OCI-LY3 (cell line): ENCODE measurements around the gene ZBTB5.

ENCODE experiments used
- H2AFZ ChIP-seq: fragments of 200-600, 300-600 bp; shearing (Covaris generic); 2 replicates; pipeline ENCODE4 v1.6.0; 2014; ENCODE audit warnings: antibody characterized with exemption, low read depth, low read length
- H3K27ac ChIP-seq: fragments of 200-600, 300-600 bp; sonication (generic); 2 replicates; pipeline ENCODE4 v1.5.1; 2014; ENCODE audit warnings: mild to moderate bottlenecking, low read length, moderate library complexity, mixed read lengths
- H3K27me3 ChIP-seq: fragments of 200-600, 300-600 bp; sonication (generic); 2 replicates; pipeline ENCODE4 v1.6.1; 2014; ENCODE audit warnings: low read depth, low read length, mixed read lengths
- H3K36me3 ChIP-seq: fragments of 200-600, 300-600 bp; sonication (generic); replicated peaks from 2 replicates; pipeline ENCODE3; 2014; ENCODE audit warnings: low read depth, low read length, mixed read lengths
- H3K4me1 ChIP-seq: fragments of 300-600, 200-600 bp; sonication (generic); 2 replicates; pipeline ENCODE4 v1.6.1; 2014; ENCODE audit warnings: low read length, mixed read lengths
- H3K4me2 ChIP-seq: fragments of 200-600, 300-600 bp; sonication (generic); 2 replicates; pipeline ENCODE4 v1.6.1; 2014; ENCODE audit warnings: low read length, mixed read lengths
- H3K4me3 ChIP-seq: fragments of 300-600, 200-600 bp; sonication (generic); 2 replicates; pipeline ENCODE4 v1.5.1; 2014; ENCODE audit warnings: antibody characterized with exemption, mild to moderate bottlenecking, low read length, moderate library complexity
- H3K79me2 ChIP-seq: fragments of 300-600, 200-600 bp; shearing (Covaris generic); 2 replicates; pipeline ENCODE4 v1.6.1; 2014; ENCODE audit warnings: mild to moderate bottlenecking, low read length, mixed read lengths
- H3K9ac ChIP-seq: fragments of 300-600, 200-600 bp; shearing (Covaris generic); 2 replicates; pipeline ENCODE4 v1.6.0; 2014; ENCODE audit warnings: mild to moderate bottlenecking, low read length, moderate library complexity
- H3K9me3 ChIP-seq: fragments of 200-600, 300-600 bp; shearing (Covaris generic); 2 replicates; pipeline ENCODE4 v1.6.1; 2014; ENCODE audit warnings: low read length, mixed read lengths; ENCODE audit not compliant: insufficient read depth
- H4K20me1 ChIP-seq: fragments of 200-600, 300-600 bp; sonication (generic); 2 replicates; pipeline ENCODE4 v1.6.1; 2016; ENCODE audit warnings: low read length, mixed read lengths; ENCODE audit not compliant: insufficient read depth
- CTCF ChIP-seq: fragments of 200-600, 300-600 bp; sonication (generic); IDR thresholded peaks from 2 replicates; pipeline ENCODE4 v1.5.1; 2014; ENCODE audit warnings: antibody characterized with exemption, low read length, low read depth
- EZH2phosphoT487 ChIP-seq: fragments of 200-600 bp; shearing (Covaris generic); IDR thresholded peaks from 2 replicates; pipeline ENCODE4 v1.6.1; 2018; ENCODE audit warnings: antibody characterized with exemption, mixed run types, low read depth

Gene ZBTB5

DNA sequence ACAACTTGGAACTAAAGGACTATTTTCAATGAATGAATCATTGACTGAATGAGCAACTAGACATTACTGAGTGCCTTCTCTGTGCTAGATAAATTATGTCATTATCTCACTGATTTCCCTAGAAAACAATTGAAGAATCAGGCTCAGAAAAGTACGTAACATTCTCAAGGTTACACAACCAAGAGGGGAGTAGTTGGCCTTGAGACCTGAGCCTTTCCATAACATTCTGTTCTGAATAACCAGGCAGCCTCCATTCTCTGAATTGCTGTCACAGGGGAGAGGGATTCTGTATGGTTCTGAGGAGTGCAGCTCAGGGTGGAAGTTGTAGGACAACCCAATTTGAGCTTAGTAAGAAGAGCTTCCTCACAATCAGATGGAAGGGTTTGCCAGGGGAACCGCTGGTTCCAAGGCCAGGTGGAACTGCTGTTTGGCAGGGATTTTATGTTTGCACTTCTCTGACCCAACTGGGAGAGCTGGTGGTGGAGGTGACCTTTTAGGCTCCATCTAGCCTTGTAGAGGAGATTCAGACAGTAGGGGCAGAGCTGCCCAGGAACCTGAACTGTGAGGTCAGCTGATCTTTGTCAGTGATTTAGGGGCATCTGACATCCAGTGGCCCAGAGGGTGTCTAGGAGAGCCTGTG is 36.8 kb upstream of the ZBTB5 start:
- TF ChIP-seq CTCF (no peak), EZH2phosphoT487 (no peak)
- Histone ChIP-seq H3K9ac (no peak overlapping the region), H4K20me1 (no peaks in the 10 kb centered on the region), H3K4me1 (no peaks in the 10 kb centered on the region), H3K9me3 (no peaks in the 10 kb centered on the region), H3K36me3 (peaks cover 67% of the 10 kb centered on the region), H2AFZ (no peak overlapping the region), H3K4me2 (no peak overlapping the region), H3K79me2 (peaks cover 8% of the 10 kb centered on the region), H3K27me3 (no peaks in the 10 kb centered on the region), H3K4me3 (no peak overlapping the region), H3K27ac (no peak overlapping the region)

DNA sequence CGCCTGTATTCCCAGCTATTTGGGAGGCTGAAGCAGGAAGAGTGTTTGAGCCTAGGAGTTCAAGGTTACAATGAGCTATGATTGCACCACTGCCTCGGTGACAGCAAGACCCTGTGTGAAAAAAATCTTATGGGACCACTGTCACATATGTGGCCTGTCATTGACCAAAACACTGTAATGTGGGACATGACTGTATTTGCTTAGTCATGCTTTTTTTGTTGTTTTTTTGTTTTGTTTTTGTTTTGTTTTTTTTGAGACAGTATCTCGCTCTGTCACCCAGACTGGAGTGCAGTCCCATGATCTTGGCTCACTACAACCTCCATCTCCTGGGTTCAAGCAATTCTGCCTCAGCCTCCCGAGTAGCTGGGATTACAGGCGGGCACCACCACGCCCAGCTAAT is 34.0 kb upstream of the ZBTB5 start:
- no peaks in the 10 kb centered on the region for H3K9me3 ChIP-seq
- H3K27me3 ChIP-seq, result no peaks in the 10 kb centered on the region
- H3K4me3 ChIP-seq, result no peak overlapping the region
- H4K20me1 ChIP-seq, result no peaks in the 10 kb centered on the region
- TF ChIP-seq EZH2phosphoT487 (no peak), CTCF (no peak)
- no peak overlapping the region for H2AFZ ChIP-seq
- no peaks in the 10 kb centered on the region for H3K4me1 ChIP-seq
- peaks cover 72% of the 10 kb centered on the region for H3K36me3 ChIP-seq
- no peak overlapping the region for H3K4me2 ChIP-seq
- H3K79me2 ChIP-seq, result peaks cover 8% of the 10 kb centered on the region
- H3K9ac ChIP-seq, result no peak overlapping the region
- no peak overlapping the region for H3K27ac ChIP-seq

DNA sequence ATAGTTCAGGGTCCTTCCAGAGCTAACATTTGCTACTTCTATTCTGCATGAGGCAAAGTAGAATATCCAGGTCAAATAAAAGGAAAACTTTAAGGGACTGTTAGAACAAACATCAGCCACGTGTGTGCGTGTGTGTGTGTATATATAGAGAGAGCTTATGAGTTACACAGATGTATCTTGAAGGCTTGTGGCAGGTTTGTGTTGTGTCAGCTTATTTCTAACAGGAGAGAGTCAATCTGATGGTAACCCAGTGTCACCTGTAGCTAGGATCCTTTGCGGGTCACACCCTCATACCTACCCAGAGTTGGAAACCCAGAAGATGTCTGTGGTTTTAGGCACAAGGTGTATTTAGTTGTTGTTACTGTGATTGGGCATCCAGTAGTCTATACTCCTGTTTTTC is 33.2 kb upstream of the ZBTB5 start:
- Histone ChIP-seq H3K9me3 (no peaks in the 10 kb centered on the region), H3K9ac (no peak overlapping the region), H3K4me1 (no peaks in the 10 kb centered on the region), H4K20me1 (no peaks in the 10 kb centered on the region), H3K27ac (no peak overlapping the region), H3K4me3 (no peak overlapping the region), H3K4me2 (no peak overlapping the region), H2AFZ (no peak overlapping the region), H3K36me3 (peaks cover 74% of the 10 kb centered on the region), H3K79me2 (peaks cover 8% of the 10 kb centered on the region), H3K27me3 (no peaks in the 10 kb centered on the region)
- TF ChIP-seq EZH2phosphoT487 (no peak), CTCF (no peak)

- no peak overlapping the region for H3K27ac ChIP-seq
- H3K79me2 ChIP-seq, result peaks cover 8% of the 10 kb centered on the region
- no peak overlapping the region for H3K4me3 ChIP-seq
- H2AFZ ChIP-seq, result no peak overlapping the region
- H4K20me1 ChIP-seq, result no peaks in the 10 kb centered on the region
- H3K4me1 ChIP-seq, result no peaks in the 10 kb centered on the region
- H3K9ac ChIP-seq, result no peak overlapping the region
- H3K9me3 ChIP-seq, result no peaks in the 10 kb centered on the region
- no peaks in the 10 kb centered on the region for H3K27me3 ChIP-seq
- peaks cover 73% of the 10 kb centered on the region for H3K36me3 ChIP-seq
- TF ChIP-seq EZH2phosphoT487 (no peak), CTCF (no peak)
- H3K4me2 ChIP-seq, result no peak overlapping the region
Observed at GRCh38 chr9:37497320-37497719, 32.1 kb upstream of the ZBTB5 start.
